CD14-positive monocyte (primary cell): ENCODE measurements around the gene RASA2. TPM values are rescaled to one million over a fixed set of nuclear protein-coding genes. Genes with fewer than 3 reads are reported as not detected.

Experiments
- DNase-seq, 3 donors: peaks; one replicate each; pipeline ENCODE4 v3.0.0-alpha.2; 2011 to 2022
- H2AFZ ChIP-seq: 2 replicates; pipeline ENCODE4 v1.6.0; 2012; ENCODE audit warnings: mild to moderate bottlenecking, low read depth, low read length, inconsistent platforms; ENCODE audit not compliant: insufficient read depth, poor library complexity, severe bottlenecking
- H3K27ac ChIP-seq, 2 donors: 1 replicate in 1 of 2; 2 replicates in 1 of 2; pipeline ENCODE4 v1.5.1; 2012 to 2013; ENCODE audit warnings: low read length in 2 of 2, control low read depth in 1 of 2, inconsistent platforms in 1 of 2, low read depth in 1 of 2, mild to moderate bottlenecking in 1 of 2
- H3K27me3 ChIP-seq, 2 donors: one replicate each; pipeline versions ENCODE4 v1.6.0 to v1.6.1; 2011 to 2013; ENCODE audit warnings: low read length in 2 of 2; ENCODE audit not compliant: control insufficient read depth in 2 of 2, insufficient read depth in 2 of 2
- H3K36me3 ChIP-seq, 2 donors: replicated peaks in 1 of 2; 1 replicate in 1 of 2; 2 replicates in 1 of 2; pipeline versions ENCODE4 v1.5.1 to v1.6.1; 2012 to 2013; ENCODE audit warnings: low read length in 2 of 2, control low read depth in 1 of 2, inconsistent platforms in 1 of 2, mild to moderate bottlenecking in 1 of 2; ENCODE audit not compliant: insufficient read depth in 2 of 2, control insufficient read depth in 1 of 2
- H3K4me1 ChIP-seq, 2 donors: 1 replicate in 1 of 2; 2 replicates in 1 of 2; pipeline versions ENCODE4 v1.5.1 to v1.6.1; 2012 to 2013; ENCODE audit warnings: low read length in 2 of 2, control low read depth in 1 of 2, inconsistent platforms in 1 of 2, mild to moderate bottlenecking in 1 of 2, moderate library complexity in 1 of 2; ENCODE audit not compliant: insufficient read depth in 2 of 2, control insufficient read depth in 1 of 2
- H3K4me2 ChIP-seq: replicated peaks from 2 replicates; pipeline ENCODE3; 2012; ENCODE audit warnings: low read length, moderate library complexity, mild to moderate bottlenecking; ENCODE audit not compliant: poor library complexity, severe bottlenecking; ENCODE audit errors: extremely low read depth
- H3K4me3 ChIP-seq, 3 experiments: fragments of 200-600 bp in 1 of 3; sonication (generic) in 1 of 3; replicated peaks in 1 of 3; 1 replicate in 2 of 3; 2 replicates in 1 of 3; pipeline ENCODE4 v1.5.1; 2011 to 2013; ENCODE audit warnings: low read length in 3 of 3, mild to moderate bottlenecking in 3 of 3, control low read depth in 2 of 3, low read depth in 2 of 3, inconsistent platforms in 1 of 3, moderate library complexity in 1 of 3
- H3K79me2 ChIP-seq: 2 replicates; pipeline ENCODE4 v1.6.0; 2012; ENCODE audit warnings: mild to moderate bottlenecking, control low read depth, inconsistent platforms, low read length, moderate library complexity; ENCODE audit not compliant: insufficient read depth
- H3K9ac ChIP-seq: 2 replicates; pipeline ENCODE4 v1.6.0; 2017; ENCODE audit warnings: low read length, mild to moderate bottlenecking; ENCODE audit not compliant: insufficient read depth, poor library complexity, severe bottlenecking
- H3K9me3 ChIP-seq, 2 donors: replicated peaks in 1 of 2; 1 replicate in 1 of 2; 2 replicates in 1 of 2; pipeline versions ENCODE4 v1.5.1 to v1.6.1; 2012 to 2013; ENCODE audit warnings: low read length in 2 of 2, control low read depth in 1 of 2; ENCODE audit not compliant: control insufficient read depth in 1 of 2, insufficient read depth in 1 of 2
- H4K20me1 ChIP-seq: 2 replicates; pipeline ENCODE4 v1.6.0; 2012; ENCODE audit warnings: mild to moderate bottlenecking, low read length, control low read depth, moderate library complexity; ENCODE audit not compliant: insufficient read depth
- H3K27ac Mint-ChIP-seq, 7 donors: one replicate each; pipeline ENCODE4 v1.8.0; 2020; ENCODE audit warnings: mild to moderate bottlenecking in 7 of 7, mixed read lengths in 7 of 7, moderate library complexity in 6 of 7, inconsistent platforms in 2 of 7
- H3K27me3 Mint-ChIP-seq, 3 donors: one replicate each; pipeline ENCODE4 v1.8.0; 2021 to 2022; ENCODE audit warnings: low read depth in 3 of 3, mild to moderate bottlenecking in 3 of 3, mixed read lengths in 3 of 3, moderate library complexity in 3 of 3, inconsistent platforms in 1 of 3
- H3K36me3 Mint-ChIP-seq, 2 donors: one replicate each; pipeline ENCODE4 v1.8.0; 2020; ENCODE audit warnings: mixed read lengths in 2 of 2, inconsistent platforms in 1 of 2, mild to moderate bottlenecking in 1 of 2
- H3K4me1 Mint-ChIP-seq: one replicate; pipeline ENCODE4 v1.8.0; 2020; ENCODE audit warnings: mild to moderate bottlenecking, mixed read lengths
- H3K4me3 Mint-ChIP-seq, 2 donors: one replicate each; pipeline ENCODE4 v1.8.0; 2020; ENCODE audit warnings: mild to moderate bottlenecking in 2 of 2, mixed read lengths in 2 of 2, moderate library complexity in 1 of 2
- H3K9me3 Mint-ChIP-seq, 7 donors: one replicate each; pipeline ENCODE4 v1.8.0; 2020 to 2022; ENCODE audit warnings: mixed read lengths in 7 of 7, mild to moderate bottlenecking in 6 of 7, moderate library complexity in 6 of 7, inconsistent platforms in 2 of 7
- CTCF ChIP-seq: fragments of 200-600 bp; IDR thresholded peaks from one replicate; pipeline ENCODE4 v1.8.0; 2022; ENCODE audit warnings: antibody characterized with exemption, mild to moderate bottlenecking
- WGBS: methylation state at CpG from one replicate; pipeline ENCODE4 v1.1.5; 2013; ENCODE audit warnings: missing lambda C conversion rate; ENCODE audit not compliant: insufficient coverage; 5-methylcytosine and 5-hydroxymethylcytosine counted together
- intact Hi-C, 2 donors: fragments of 100-400 bp; cut with micrococcal nuclease; formaldehyde crosslinking; loops; one replicate each; pipeline versions ENCODE4 v1.15.0 to v1.15.1; 2023
- polyA plus RNA-seq, 3 donors: library from polyadenylated mRNA; depleted of rRNA in 1 of 3; unstranded in 2 of 3; stranded (reverse) in 1 of 3; fragments of 300-500 nt in 2 of 3; fragments of >200 nt in 1 of 3; fragmentation: Illumina TruSeq in 2 of 3; gene quantifications; 1 replicate in 2 of 3; 2 replicates in 1 of 3; pipeline ENCODE4 v1.2.3, GENCODE V29; 2012 to 2021

The RASA2 gene
- polyA plus RNA-seq, 3 donors: 7.0 to 13.5 (median 8.8) TPM

GRCh38 chr3:141564241-141564640 is 77.4 kb downstream of the RASA2 start:
- WGBS: no CpG with 5 or more reads among the region's 1 CpG
- H3K9ac ChIP-seq: no peak overlapping the region
- no peaks in the 10 kb centered on the region for H3K27me3 ChIP-seq
- Mint-ChIP-seq H3K27ac (no peak overlapping the region), H3K27me3 (peaks cover 0 to 1% (median 0%) of the 10 kb centered on the region in 3 donors), H3K4me3 (no peak overlapping the region), H3K36me3 (peaks cover 35 to 57% of the 10 kb centered on the region in 2 donors), H3K4me1 (peaks cover 6% of the 10 kb centered on the region), H3K9me3 (peaks cover 0 to 3% (median 0%) of the 10 kb centered on the region in 7 donors)
- H4K20me1 ChIP-seq: no peaks in the 10 kb centered on the region
- no peak for TF ChIP-seq CTCF
- H3K36me3 ChIP-seq: peaks cover 30 to 53% of the 10 kb centered on the region in 2 donors
- intact Hi-C loops: loop anchor here in 1 of 2 donors (5.0 to 10.0 kb wide), 2 partner anchors 87 to 249 kb away; no protein-coding TSS in a partner anchor
- no peak for DNase-seq
- H3K4me3 ChIP-seq: no peak overlapping the region
- H3K79me2 ChIP-seq: no peaks in the 10 kb centered on the region
- no peaks in the 10 kb centered on the region for H3K4me1 ChIP-seq
- no peak overlapping the region for H3K27ac ChIP-seq
- H3K4me2 ChIP-seq: no peak overlapping the region
- no peak overlapping the region for H2AFZ ChIP-seq
- H3K9me3 ChIP-seq: no peaks in the 10 kb centered on the region

GRCh38 chr3:141570068-141570467 is 83.2 kb downstream of the RASA2 start:
- no peaks in the 10 kb centered on the region for H3K9me3 ChIP-seq
- H3K4me1 ChIP-seq: no peaks in the 10 kb centered on the region
- peaks cover 58 to 65% of the 10 kb centered on the region in 2 donors for H3K36me3 Mint-ChIP-seq
- no peak overlapping the region for H3K27ac ChIP-seq
- no peak overlapping the region for H3K9ac ChIP-seq
- no peak for TF ChIP-seq CTCF
- DNase-seq: no peak
- peaks cover 0 to 1% (median 0%) of the 10 kb centered on the region in 3 donors for H3K27me3 Mint-ChIP-seq
- peaks cover 6% of the 10 kb centered on the region for H3K4me1 Mint-ChIP-seq
- no peak overlapping the region for H3K4me3 Mint-ChIP-seq
- H3K4me2 ChIP-seq: no peak overlapping the region
- no peak overlapping the region for H2AFZ ChIP-seq
- H3K9me3 Mint-ChIP-seq: peaks cover 0 to 2% (median 0%) of the 10 kb centered on the region in 7 donors
- intact Hi-C loops: loop anchor here in 1 of 2 donors (10.0 kb wide), 1 partner anchor 345 kb away; no protein-coding TSS in a partner anchor
- no peaks in the 10 kb centered on the region for H3K27me3 ChIP-seq
- WGBS: 100% methylated on average over 1 of the region's 6 CpGs
- no peaks in the 10 kb centered on the region for H4K20me1 ChIP-seq
- H3K27ac Mint-ChIP-seq: no peak overlapping the region
- no peaks in the 10 kb centered on the region for H3K79me2 ChIP-seq
- H3K36me3 ChIP-seq: peaks cover 57 to 67% of the 10 kb centered on the region in 2 donors
- H3K4me3 ChIP-seq: no peak overlapping the region
